Measurements from ENCODE around the gene LRRTM4. TPM values are rescaled to one million over a fixed set of nuclear protein-coding genes. Genes with fewer than 3 reads are reported as not detected.
"Not testable (repeated sequence)": the region's sequence is repeated elsewhere in the genome, so short reads cannot be mapped to it uniquely, and the experiment has no call there.

Gene LRRTM4
- total RNA-seq, 2 donors from 2014 or later, result 0.24 TPM; not detected in 1

GRCh38 chr2:77034445-77034844 is 487.7 kb downstream of the LRRTM4 start:
- Histone ChIP-seq H3K9me3 (no peaks in the 10 kb centered on the region), H3K36me3 (no peaks in the 10 kb centered on the region), H3K27me3 (no peaks in the 10 kb centered on the region), H3K4me1 (no peaks in the 10 kb centered on the region), H3K4me3 (no peak overlapping the region), H3K27ac (no peak overlapping the region)
- DNase-seq (ENCODE audit: low spot score), result no peak
- no peak for TF ChIP-seq CTCF (IDR thresholded peaks at IDR 0.05)

GRCh38 chr2:77029237-77029636 is 492.9 kb downstream of the LRRTM4 start:
- H3K4me1 ChIP-seq; DNase-seq (ENCODE audit: low spot score); H3K4me3 ChIP-seq; H3K36me3 ChIP-seq; H3K27ac ChIP-seq; H3K9me3 ChIP-seq; H3K27me3 ChIP-seq: not testable (repeated sequence)

DNA sequence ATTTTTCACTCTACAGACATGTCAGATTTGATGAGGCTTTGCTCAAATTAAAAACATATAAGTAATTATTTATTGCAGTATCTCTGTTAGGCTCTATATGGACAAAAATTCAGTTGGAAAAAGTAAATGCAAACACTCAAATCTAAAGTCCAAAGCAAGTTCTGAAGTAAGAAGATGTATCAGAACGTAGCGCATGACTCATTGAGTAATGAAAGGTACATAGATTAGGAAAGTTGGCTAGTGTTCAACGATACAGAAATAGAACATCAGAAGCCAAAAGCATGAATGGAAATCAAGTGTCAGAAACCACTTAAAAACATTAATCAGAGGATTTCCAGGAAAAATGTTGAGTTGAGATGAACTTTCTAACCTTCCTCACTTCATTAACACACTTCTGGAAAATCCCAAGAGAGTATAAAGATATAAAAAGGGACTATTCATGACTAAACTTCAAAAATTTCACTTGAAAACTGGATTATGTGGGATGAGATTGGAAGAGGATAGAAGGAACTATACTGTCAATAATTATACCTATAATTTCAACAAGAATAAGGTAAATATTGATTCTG is 494.1 kb downstream of the LRRTM4 start:
- TF ChIP-seq CTCF (IDR thresholded peaks at IDR 0.05), result no peak
- Histone ChIP-seq H3K27me3 (no peaks in the 10 kb centered on the region), H3K4me3 (no peak overlapping the region), H3K9me3 (no peaks in the 10 kb centered on the region), H3K36me3 (no peaks in the 10 kb centered on the region), H3K27ac (no peak overlapping the region), H3K4me1 (no peaks in the 10 kb centered on the region)
- no peak for DNase-seq (ENCODE audit: low spot score)

GRCh38 chr2:77025714-77026113 is 496.5 kb downstream of the LRRTM4 start:
- Histone ChIP-seq H3K4me3 (no peak overlapping the region), H3K27me3 (no peaks in the 10 kb centered on the region), H3K9me3 (no peaks in the 10 kb centered on the region), H3K27ac (no peak overlapping the region), H3K36me3 (no peaks in the 10 kb centered on the region), H3K4me1 (no peaks in the 10 kb centered on the region)
- TF ChIP-seq CTCF (IDR thresholded peaks at IDR 0.05), result no peak
- DNase-seq (ENCODE audit: low spot score), result no peak

GRCh38 chr2:77021161-77021560 is 501.0 kb downstream of the LRRTM4 start:
- no peak for DNase-seq (ENCODE audit: low spot score)
- no peaks in the 10 kb centered on the region for H3K27me3 ChIP-seq
- no peak for TF ChIP-seq CTCF (IDR thresholded peaks at IDR 0.05)
- no peak overlapping the region for H3K4me3 ChIP-seq
- no peaks in the 10 kb centered on the region for H3K36me3 ChIP-seq
- H3K4me1 ChIP-seq, result no peaks in the 10 kb centered on the region
- H3K27ac ChIP-seq, result no peak overlapping the region
- no peaks in the 10 kb centered on the region for H3K9me3 ChIP-seq

- no peak overlapping the region for H3K4me3 ChIP-seq
- no peaks in the 10 kb centered on the region for H3K36me3 ChIP-seq
- no peak for DNase-seq (ENCODE audit: low spot score)
- no peak for TF ChIP-seq CTCF (IDR thresholded peaks at IDR 0.05)
- H3K4me1 ChIP-seq, result no peaks in the 10 kb centered on the region
- H3K27me3 ChIP-seq, result no peaks in the 10 kb centered on the region
- H3K9me3 ChIP-seq, result no peaks in the 10 kb centered on the region
- no peak overlapping the region for H3K27ac ChIP-seq
These were observed 504.0 kb downstream of the LRRTM4 start for GRCh38 chr2:77018219-77018618.

All from right atrium auricular region (tissue), 2 donors.